Adrenal gland (tissue), 12 donors: ENCODE results near the gene CALU. TPM values are rescaled to one million over a fixed set of nuclear protein-coding genes. Genes with fewer than 3 reads are reported as not detected.

Experiments used
- DNase-seq, 7 donors: peaks; one replicate each; pipeline ENCODE4 v3.0.0-alpha.2; 2019 to 2020
- H3K27ac ChIP-seq, 5 donors: fragments of 200-600 bp; sonication (generic) in 4 of 5; 1 replicate in 3 of 5; 2 replicates in 2 of 5; pipeline versions ENCODE4 v1.5.1 to v1.8.0; 2016 to 2020; ENCODE audit warnings: mild to moderate bottlenecking in 1 of 5
- H3K27me3 ChIP-seq: fragments of 200-600 bp; 2 replicates; pipeline ENCODE4 v1.8.0; 2021
- H3K36me3 ChIP-seq, 2 donors: fragments of 200-600 bp; replicated peaks in 1 of 2; 1 replicate in 1 of 2; 2 replicates in 1 of 2; pipeline versions ENCODE4 v1.5.1 to v1.8.0; 2018 to 2022
- H3K4me1 ChIP-seq, 2 donors: fragments of 200-600 bp; replicated peaks in 1 of 2; 1 replicate in 1 of 2; 2 replicates in 1 of 2; pipeline versions ENCODE4 v1.5.1 to v1.8.0; 2018 to 2021
- H3K4me3 ChIP-seq, 4 donors: fragments of 200-600 bp; sonication (generic) in 3 of 4; one replicate each; pipeline ENCODE4 v1.5.1; 2016 to 2018
- H3K9me3 ChIP-seq, 3 donors: fragments of 200-600 bp; sonication (generic) in 1 of 3; replicated peaks in 1 of 3; 1 replicate in 2 of 3; 2 replicates in 1 of 3; pipeline versions ENCODE4 v1.5.1 to v1.8.0; 2016 to 2021
- CTCF ChIP-seq, 6 experiments: fragments of 450-650 bp in 4 of 6; fragments of 200-600 bp in 2 of 6; sonication (generic) in 1 of 6; IDR thresholded peaks; 1 replicate in 5 of 6; 2 replicates in 1 of 6; pipeline versions ENCODE4 v1.5.1 to v1.8.0; 2016 to 2021; ENCODE audit warnings: antibody characterized with exemption in 6 of 6, mild to moderate bottlenecking in 2 of 6, moderate library complexity in 1 of 6
- POLR2A ChIP-seq, 2 donors: fragments of 450-650 bp; IDR thresholded peaks; one replicate each; pipeline ENCODE4 v1.6.1; 2017; ENCODE audit warnings: antibody characterized with exemption in 2 of 2, mild to moderate bottlenecking in 2 of 2, moderate library complexity in 1 of 2
- WGBS, 4 donors: extraction: QIAGEN DNeasy Blood & Tissue Kit in 2 of 4; methylation state at CpG; one replicate each; pipeline versions ENCODE4 v1.1.5 to v1.1.7; 2013 to 2017; 5-methylcytosine and 5-hydroxymethylcytosine counted together
- intact Hi-C, 2 donors: fragments of 100-400 bp; cut with DNase I; formaldehyde crosslinking; loops; one replicate each; pipeline versions ENCODE4 v1.14.1 to v1.15.0; 2022 to 2023
- polyA plus RNA-seq, 3 donors: library from polyadenylated mRNA; stranded (reverse); fragments of 200-250 nt in 2 of 3; fragments of 350-450 nt in 1 of 3; fragmentation: Illumina TruSeq in 1 of 3; extraction: RNeasy Lipid Tissue Mini Kit (QIAGEN cat#74804) in 1 of 3; gene quantifications; one replicate each; pipeline ENCODE4 v1.2.3, GENCODE V29; 2013 to 2014
- total RNA-seq, 9 donors: library from RNA; depleted of rRNA in 4 of 9; stranded (reverse); fragments of >200 nt in 4 of 9; fragments of 120-200 nt in 1 of 9; fragmentation: NEBNext Ultra II Directional in 1 of 9; extraction: Animal tissue kit (Norgen Biotek cat#: 25700) in 1 of 9; gene quantifications; one replicate each; pipeline versions ENCODE4 v1.1.0 to v1.2.4, GENCODE V29; 2013 to 2023
- donor health status: healthy with polysubstance abuse.
- donor health status: Bipolar disorder and iron deficiency.
- donor health status: DM: yes; HTN: yes; CAD: no.
- donor health status: DM: no; HTN: no; CAD: no.
- donor health status: DM: no; HTN: no; CAD: no.
- donor health status: DM: yes; HTN: yes; CAD: no.

Gene CALU
- total and polyA plus RNA-seq, 12 donors, result 16.0 to 199 (median 86.9) TPM

DNA sequence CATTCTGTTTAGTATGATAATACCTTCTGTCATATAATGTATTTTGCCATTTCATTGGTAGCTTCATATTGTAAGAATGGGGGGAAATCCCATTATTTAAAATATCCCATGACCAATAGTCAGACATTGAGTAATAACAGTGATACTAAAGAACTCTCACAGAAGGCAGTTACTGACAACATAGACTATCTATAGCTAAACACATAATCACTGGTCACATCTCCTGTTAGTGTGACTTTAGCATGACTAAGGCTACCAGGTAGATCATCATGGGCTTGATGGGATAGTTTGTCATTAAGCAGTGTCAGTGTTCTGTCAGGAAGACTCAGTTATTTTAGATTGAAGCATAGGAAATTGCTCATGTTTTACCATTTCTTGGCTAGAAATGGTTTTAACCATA lies 20.1 kb downstream of the CALU start:
- no peak for TF ChIP-seq CTCF (IDR thresholded peaks at IDR 0.05)
- no peak for TF ChIP-seq POLR2A (IDR thresholded peaks at IDR 0.05)
- H3K4me1 ChIP-seq, result peaks cover 0 to 19% of the 10 kb centered on the region in 2 donors
- no peaks in the 10 kb centered on the region for H3K9me3 ChIP-seq
- DNase-seq, result no peak
- H3K36me3 ChIP-seq, result peaks cover 0 to 71% of the 10 kb centered on the region in 2 donors
- H3K27ac ChIP-seq, result no peak overlapping the region
- no peak overlapping the region for H3K4me3 ChIP-seq
- intact Hi-C loops, result no loop called here
- no peaks in the 10 kb centered on the region for H3K27me3 ChIP-seq

GRCh38 chr7:128763541-128763940 lies 24.4 kb downstream of the CALU start:
- Histone ChIP-seq H3K27me3 (no peaks in the 10 kb centered on the region), H3K27ac (no peak overlapping the region), H3K4me3 (no peak overlapping the region), H3K9me3 (no peaks in the 10 kb centered on the region), H3K36me3 (peaks cover 0 to 85% of the 10 kb centered on the region in 2 donors), H3K4me1 (no peaks in the 10 kb centered on the region)
- DNase-seq, result no peak
- intact Hi-C loops, result no loop called here
- TF ChIP-seq CTCF (IDR thresholded peaks at IDR 0.05), result no peak
- no peak for TF ChIP-seq POLR2A (IDR thresholded peaks at IDR 0.05)
- 78 to 86% (median 83%) methylated on average over 3 of the region's 3 CpGs for WGBS, 4 donors

DNA sequence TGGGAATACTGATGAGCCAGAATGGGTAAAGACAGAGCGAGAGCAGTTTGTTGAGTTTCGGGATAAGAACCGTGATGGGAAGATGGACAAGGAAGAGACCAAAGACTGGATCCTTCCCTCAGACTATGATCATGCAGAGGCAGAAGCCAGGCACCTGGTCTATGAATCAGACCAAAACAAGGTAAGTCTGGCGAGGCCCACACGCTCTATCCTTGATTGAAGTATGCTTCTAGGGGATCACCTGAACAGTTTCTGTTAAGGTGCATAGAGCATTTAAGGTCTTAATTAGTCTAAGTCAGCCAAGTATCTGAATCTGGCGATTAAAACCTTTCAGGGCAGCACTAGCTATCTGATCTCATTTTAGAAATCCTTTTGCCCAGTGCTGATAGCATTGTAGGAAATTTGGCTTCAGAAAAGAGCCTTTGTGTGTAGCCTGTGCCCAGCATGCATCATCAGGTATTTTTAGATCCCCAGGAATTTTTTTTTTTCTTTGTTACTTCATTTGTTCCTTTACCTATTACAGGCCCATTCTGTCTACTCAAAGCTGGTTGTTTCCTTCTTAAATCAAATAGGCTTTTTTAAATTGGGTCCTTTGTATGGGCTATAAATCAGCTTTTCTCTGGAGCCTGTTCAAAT lies 28.4 kb downstream of the CALU start:
- Histone ChIP-seq H3K9me3 (no peaks in the 10 kb centered on the region), H3K27ac (peak overlapping the region in 2 of 5 donors; percentile 19 to 51), H3K27me3 (no peaks in the 10 kb centered on the region), H3K4me3 (no peak overlapping the region), H3K36me3 (peaks cover 0 to 82% of the 10 kb centered on the region in 2 donors), H3K4me1 (no peaks in the 10 kb centered on the region)
- no peak for DNase-seq
- intact Hi-C loops, result no loop called here
- no peak for TF ChIP-seq POLR2A (IDR thresholded peaks at IDR 0.05)
- TF ChIP-seq CTCF (IDR thresholded peaks at IDR 0.05), result no peak
- 90 to 93% (median 91%) methylated on average over 6 of the region's 6 CpGs for WGBS, 4 donors

GRCh38 chr7:128770233-128770632 lies 31.1 kb downstream of the CALU start:
- H3K4me1 ChIP-seq, result no peaks in the 10 kb centered on the region
- no peak for DNase-seq
- TF ChIP-seq POLR2A (IDR thresholded peaks at IDR 0.05) (no peak), CTCF (IDR thresholded peaks at IDR 0.05) (no peak)
- no peak overlapping the region for H3K4me3 ChIP-seq
- no peaks in the 10 kb centered on the region for H3K27me3 ChIP-seq
- WGBS, 4 donors, result 13 to 47% (median 30%) methylated on average over 1 to 2 of the region's 2 CpGs
- no peaks in the 10 kb centered on the region for H3K9me3 ChIP-seq
- peaks cover 0 to 66% of the 10 kb centered on the region in 2 donors for H3K36me3 ChIP-seq
- intact Hi-C loops, result no loop called here
- H3K27ac ChIP-seq, result no peak overlapping the region
